Chondrocyte (in vitro differentiated cells): Measurements from ENCODE around the gene PRR22. TPM values are rescaled to one million over a fixed set of nuclear protein-coding genes. Genes with fewer than 3 reads are reported as not detected.

ENCODE experiments used
- DNase-seq: peaks from one replicate; pipeline ENCODE4 v3.0.0; 2021; ENCODE audit warnings: mixed read lengths, low spot score
- H3K27ac Mint-ChIP-seq: one replicate; pipeline ENCODE4 v1.8.0; 2021; ENCODE audit warnings: mild to moderate bottlenecking, moderate library complexity, mixed read lengths; ENCODE audit not compliant: unreplicated experiment
- H3K27me3 Mint-ChIP-seq: 2 replicates; pipeline ENCODE4 v1.8.0; 2021; ENCODE audit warnings: low read depth, mixed read lengths
- H3K36me3 Mint-ChIP-seq: 2 replicates; pipeline ENCODE4 v1.8.0; 2021; ENCODE audit warnings: low read depth, mixed read lengths
- H3K4me1 Mint-ChIP-seq: 2 replicates; pipeline ENCODE4 v1.8.0; 2021; ENCODE audit warnings: low read depth, mild to moderate bottlenecking, mixed read lengths
- H3K4me3 Mint-ChIP-seq: one replicate; pipeline ENCODE4 v1.8.0; 2021; ENCODE audit warnings: mild to moderate bottlenecking, moderate library complexity, mixed read lengths; ENCODE audit not compliant: unreplicated experiment
- H3K9me3 Mint-ChIP-seq: 2 replicates; pipeline ENCODE4 v1.8.0; 2021; ENCODE audit warnings: low read depth, mixed read lengths
- total RNA-seq: library from RNA; stranded (reverse); gene quantifications from 3 replicates; pipeline ENCODE4 v1.2.1, GENCODE V29; 2021
- TF ChIP-seq, protein P1 (sequence below): fragments of 200-600 bp; sonication (generic); IDR thresholded peaks from 2 replicates; pipeline ENCODE4 v1.5.0; 2021; ENCODE audit warnings: antibody characterized with exemption, mild to moderate bottlenecking, moderate library complexity

Gene PRR22
- total RNA-seq, 1 donor from 2014 or later = 1.3 TPM

- no peak for DNase-seq
- Mint-ChIP-seq H3K4me1 (peaks cover 10% of the 10 kb centered on the region), H3K27me3 (no peaks in the 10 kb centered on the region), H3K27ac (no peak overlapping the region), H3K4me3 (peak overlapping the region; percentile 12), H3K36me3 (peaks cover 16% of the 10 kb centered on the region), H3K9me3 (no peaks in the 10 kb centered on the region)
- TF ChIP-seq, protein P1, sequence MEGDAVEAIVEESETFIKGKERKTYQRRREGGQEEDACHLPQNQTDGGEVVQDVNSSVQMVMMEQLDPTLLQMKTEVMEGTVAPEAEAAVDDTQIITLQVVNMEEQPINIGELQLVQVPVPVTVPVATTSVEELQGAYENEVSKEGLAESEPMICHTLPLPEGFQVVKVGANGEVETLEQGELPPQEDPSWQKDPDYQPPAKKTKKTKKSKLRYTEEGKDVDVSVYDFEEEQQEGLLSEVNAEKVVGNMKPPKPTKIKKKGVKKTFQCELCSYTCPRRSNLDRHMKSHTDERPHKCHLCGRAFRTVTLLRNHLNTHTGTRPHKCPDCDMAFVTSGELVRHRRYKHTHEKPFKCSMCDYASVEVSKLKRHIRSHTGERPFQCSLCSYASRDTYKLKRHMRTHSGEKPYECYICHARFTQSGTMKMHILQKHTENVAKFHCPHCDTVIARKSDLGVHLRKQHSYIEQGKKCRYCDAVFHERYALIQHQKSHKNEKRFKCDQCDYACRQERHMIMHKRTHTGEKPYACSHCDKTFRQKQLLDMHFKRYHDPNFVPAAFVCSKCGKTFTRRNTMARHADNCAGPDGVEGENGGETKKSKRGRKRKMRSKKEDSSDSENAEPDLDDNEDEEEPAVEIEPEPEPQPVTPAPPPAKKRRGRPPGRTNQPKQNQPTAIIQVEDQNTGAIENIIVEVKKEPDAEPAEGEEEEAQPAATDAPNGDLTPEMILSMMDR = no peak
Measured at GRCh38 chr19:5789351-5789761, 4.8 kb upstream of the PRR22 start.

- Mint-ChIP-seq H3K4me3 (no peak overlapping the region), H3K27ac (no peak overlapping the region), H3K36me3 (peaks cover 16% of the 10 kb centered on the region), H3K4me1 (peaks cover 10% of the 10 kb centered on the region), H3K27me3 (no peaks in the 10 kb centered on the region), H3K9me3 (no peaks in the 10 kb centered on the region)
- TF ChIP-seq, protein P1 = no peak
- DNase-seq = no peak
Measured at GRCh38 chr19:5788422-5788821, 3.9 kb upstream of the PRR22 start.

GRCh38 chr19:5787409-5788182 lies 3.0 kb upstream of the PRR22 start:
- TF ChIP-seq, protein P1 = no peak
- Mint-ChIP-seq H3K4me1 (peaks cover 10% of the 10 kb centered on the region), H3K36me3 (peaks cover 16% of the 10 kb centered on the region), H3K27me3 (no peaks in the 10 kb centered on the region), H3K27ac (no peak overlapping the region), H3K4me3 (no peak overlapping the region), H3K9me3 (no peaks in the 10 kb centered on the region)
- DNase-seq = no peak

- no peak for DNase-seq
- Mint-ChIP-seq H3K36me3 (peaks cover 16% of the 10 kb centered on the region), H3K9me3 (no peaks in the 10 kb centered on the region), H3K27ac (no peak overlapping the region), H3K4me3 (no peak overlapping the region), H3K27me3 (no peaks in the 10 kb centered on the region), H3K4me1 (peaks cover 10% of the 10 kb centered on the region)
- TF ChIP-seq, protein P1 = no peak
Measured at GRCh38 chr19:5786593-5787408, 2.3 kb upstream of the PRR22 start.

DNA sequence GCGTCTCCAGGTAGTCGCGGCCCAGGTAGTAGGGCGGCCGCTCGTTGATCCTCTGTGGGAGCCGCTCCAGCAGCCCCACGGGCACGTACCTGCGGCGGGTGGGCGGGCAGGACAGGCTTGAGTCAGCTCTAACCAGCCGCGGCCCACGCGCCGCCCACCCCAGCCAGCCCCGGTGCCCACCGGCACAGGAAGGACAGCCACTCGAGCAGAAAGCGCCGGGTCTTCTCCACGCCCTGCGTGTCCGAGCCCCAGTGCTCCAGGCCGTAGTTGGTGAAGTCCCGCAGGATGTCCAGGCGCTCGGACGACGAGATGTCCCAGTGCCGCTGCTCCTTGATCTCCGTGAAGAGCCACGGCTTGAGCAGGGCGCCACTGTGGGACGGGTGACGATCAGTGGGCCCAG lies 877 bp upstream of the PRR22 start:
- TF ChIP-seq, protein P1 = no peak
- Mint-ChIP-seq H3K27ac (no peak overlapping the region), H3K4me1 (peaks cover 5% of the 10 kb centered on the region), H3K27me3 (no peaks in the 10 kb centered on the region), H3K36me3 (peaks cover 16% of the 10 kb centered on the region), H3K9me3 (no peaks in the 10 kb centered on the region), H3K4me3 (no peak overlapping the region)
- no peak for DNase-seq
